ENCODE data around the gene AKT2.
"Not testable (repeated sequence)": the region's sequence is repeated elsewhere in the genome, so short reads cannot be mapped to it uniquely, and the experiment has no call there.

The AKT2 gene

GRCh38 chr19:40232949-40233810 is 52.0 kb downstream of the AKT2 start:
- no peak for DNase-seq

GRCh38 chr19:40232479-40232878 is 52.7 kb downstream of the AKT2 start:
- no peak for DNase-seq

GRCh38 chr19:40231544-40232424 is 53.4 kb downstream of the AKT2 start:
- no peak for DNase-seq

GRCh38 chr19:40231057-40231456 is 54.1 kb downstream of the AKT2 start:
- no peak for DNase-seq

- no peak for DNase-seq
Observed at GRCh38 chr19:40229926-40230417, 55.2 kb downstream of the AKT2 start.

- no peak for DNase-seq
Observed at GRCh38 chr19:40229484-40229883, 55.7 kb downstream of the AKT2 start.

- no peak for DNase-seq
Observed at GRCh38 chr19:40228863-40229262, 56.3 kb downstream of the AKT2 start.

GRCh38 chr19:40228346-40228745 is 56.8 kb downstream of the AKT2 start:
- no peak for DNase-seq

GRCh38 chr19:40225440-40226305 is 59.5 kb downstream of the AKT2 start:
- DNase-seq = peak; percentile 39

- DNase-seq = no peak
Observed at GRCh38 chr19:40224342-40225150, 60.6 kb downstream of the AKT2 start.

- DNase-seq = no peak
Observed at GRCh38 chr19:40223135-40223822, 61.9 kb downstream of the AKT2 start.

- DNase-seq = peak; percentile 40
Observed at GRCh38 chr19:40221858-40222619, 63.1 kb downstream of the AKT2 start.

GRCh38 chr19:40220674-40221073 is 64.5 kb downstream of the AKT2 start:
- no peak for DNase-seq

- peak; percentile 93 for DNase-seq
Observed at GRCh38 chr19:40219721-40220276, 65.3 kb downstream of the AKT2 start.

GRCh38 chr19:40219029-40219428 is 66.1 kb downstream of the AKT2 start:
- DNase-seq = not testable (repeated sequence)

GRCh38 chr19:40217934-40218890 is 66.9 kb downstream of the AKT2 start, which contains the start of gene TTC9B:
TTC9B (minus strand) TSS chr19:40218384; CDS start chr19:40218381, 3 bp downstream.
- DNase-seq = peak; percentile 12

GRCh38 chr19:40217027-40217810 is 67.9 kb downstream of the AKT2 start:
- DNase-seq = peak; percentile 87

- DNase-seq = no peak
Observed at GRCh38 chr19:40216777-40217026, 68.4 kb downstream of the AKT2 start.

Measured in DMS79 (cell line).